Ishikawa (cell line): ENCODE measurements around the gene TET1.

Experiments
- EP300 ChIP-seq: IDR thresholded peaks from 2 replicates; pipeline ENCODE4 v1.6.1; 2012; ENCODE audit warnings: borderline replicate concordance
- REST ChIP-seq: IDR thresholded peaks from 2 replicates; pipeline ENCODE4 v1.6.1; 2012; ENCODE audit warnings: low read depth, mild to moderate bottlenecking
- TAF1 ChIP-seq: IDR thresholded peaks from 2 replicates; pipeline ENCODE4 v1.6.1; 2012; ENCODE audit warnings: low read depth, mild to moderate bottlenecking
- TF ChIP-seq, protein P1 (sequence below): IDR thresholded peaks from 2 replicates; pipeline ENCODE4 v1.6.1; 2012

DNA sequence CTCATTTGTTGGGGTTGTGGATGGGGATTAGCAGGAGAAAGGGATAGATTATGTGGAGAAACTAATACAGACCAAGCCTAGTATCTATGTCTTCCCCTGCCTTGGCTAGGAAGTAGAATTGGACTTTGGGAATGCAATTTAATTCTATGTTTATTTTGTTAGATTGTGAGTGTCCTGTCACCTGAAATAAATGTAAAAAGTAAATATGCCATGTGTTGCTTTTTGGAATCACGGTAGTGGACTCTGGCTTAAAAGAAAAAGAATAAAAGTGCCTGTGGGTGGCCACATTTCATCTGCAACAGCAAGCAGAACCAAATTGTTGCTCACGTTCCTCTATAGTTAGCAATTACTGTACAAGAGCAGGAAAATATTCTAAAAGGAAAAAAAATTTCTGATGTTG lies 42.3 kb downstream of the TET1 start:
- TF ChIP-seq TAF1, result no peak
- TF ChIP-seq, protein P1, sequence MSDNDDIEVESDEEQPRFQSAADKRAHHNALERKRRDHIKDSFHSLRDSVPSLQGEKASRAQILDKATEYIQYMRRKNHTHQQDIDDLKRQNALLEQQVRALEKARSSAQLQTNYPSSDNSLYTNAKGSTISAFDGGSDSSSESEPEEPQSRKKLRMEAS, result no peak
- TF ChIP-seq EP300, result no peak
- no peak for TF ChIP-seq REST
